ENCODE data around the gene MIP.
"Not testable (repeated sequence)": the region's sequence is repeated elsewhere in the genome, so short reads cannot be mapped to it uniquely, and the experiment has no call there.

MIP gene

GRCh38 chr12:56454557-56454956 lies at the start of gene MIP:
MIP (minus strand) TSS chr12:56454657; CDS start chr12:56454613, 44 bp downstream.
- no peak for DNase-seq

- not testable (repeated sequence) for DNase-seq
Observed at GRCh38 chr12:56499879-56500278, 45.4 kb upstream of the MIP start.

GRCh38 chr12:56499452-56499851 lies 45.0 kb upstream of the MIP start:
- DNase-seq = not testable (repeated sequence)

- DNase-seq = not testable (repeated sequence)
Observed at GRCh38 chr12:56498126-56498902, 43.9 kb upstream of the MIP start.

- not testable (repeated sequence) for DNase-seq
Observed at GRCh38 chr12:56496704-56497103, 42.2 kb upstream of the MIP start.

GRCh38 chr12:56494481-56494880 lies 40.0 kb upstream of the MIP start:
- DNase-seq = not testable (repeated sequence)

- DNase-seq = not testable (repeated sequence)
Observed at GRCh38 chr12:56494106-56494415, 39.6 kb upstream of the MIP start.

GRCh38 chr12:56493409-56494105 lies 39.1 kb upstream of the MIP start:
- DNase-seq = not testable (repeated sequence)

- DNase-seq = no peak
Observed at GRCh38 chr12:56490360-56490759, 35.9 kb upstream of the MIP start.

- DNase-seq = peak; percentile 80 to 83
Observed at GRCh38 chr12:56488041-56488955, 33.8 kb upstream of the MIP start, which contains the start of gene GLS2. GLS2 (minus strand) TSS chr12:56488161; CDS start chr12:56488118, 43 bp downstream.

GRCh38 chr12:56487448-56488040 lies 33.1 kb upstream of the MIP start:
- DNase-seq = peak; percentile 28 to 51

- DNase-seq = no peak
Observed at GRCh38 chr12:56486694-56487093, 32.2 kb upstream of the MIP start.

- DNase-seq = no peak
Observed at GRCh38 chr12:56484566-56484965, 30.1 kb upstream of the MIP start.

- no peak for DNase-seq
Observed at GRCh38 chr12:56479625-56480024, 25.2 kb upstream of the MIP start.

GRCh38 chr12:56477521-56478225 lies 23.2 kb upstream of the MIP start:
- no peak for DNase-seq

- no peak for DNase-seq
Observed at GRCh38 chr12:56476972-56477432, 22.5 kb upstream of the MIP start.

- DNase-seq = no peak
Observed at GRCh38 chr12:56476143-56476542, 21.7 kb upstream of the MIP start.

- DNase-seq = no peak
Observed at GRCh38 chr12:56474389-56474788, 19.9 kb upstream of the MIP start.

GRCh38 chr12:56469007-56469930 lies 14.8 kb upstream of the MIP start:
- DNase-seq = no peak

GRCh38 chr12:56468216-56469006 lies 14.0 kb upstream of the MIP start, which contains the start of gene SPRYD4:
SPRYD4 (plus strand) TSS chr12:56468578; CDS start chr12:56468592, 14 bp downstream.
- peak; percentile 83 to 96 for DNase-seq
